Duodenal mucosa (tissue), 2 donors: Measurements from ENCODE around the gene PNP.
A peak's percentile ranks its signal among the peaks of the same experiment; 100 is the strongest.
"Not testable (repeated sequence)": the region's sequence is repeated elsewhere in the genome, so short reads cannot be mapped to it uniquely, and the experiment has no call there.

Source experiments
- H3K27ac ChIP-seq: one replicate; pipeline ENCODE4 v1.7.0; 2013; ENCODE audit warnings: low read depth, low read length
- H3K27me3 ChIP-seq, 2 donors: one replicate each; pipeline ENCODE4 v1.7.0; 2013; ENCODE audit warnings: low read length in 2 of 2, control low read depth in 1 of 2; ENCODE audit not compliant: insufficient read depth in 2 of 2, control insufficient read depth in 1 of 2
- H3K36me3 ChIP-seq, 2 donors: one replicate each; pipeline ENCODE4 v1.7.0; 2013; ENCODE audit warnings: low read length in 2 of 2, control low read depth in 1 of 2; ENCODE audit not compliant: insufficient read depth in 2 of 2, control insufficient read depth in 1 of 2
- H3K4me1 ChIP-seq, 2 donors: one replicate each; pipeline ENCODE4 v1.7.0; 2013; ENCODE audit warnings: low read length in 2 of 2, control low read depth in 1 of 2; ENCODE audit not compliant: insufficient read depth in 2 of 2, control insufficient read depth in 1 of 2
- H3K4me3 ChIP-seq, 2 donors: one replicate each; pipeline ENCODE4 v1.7.0; 2013; ENCODE audit warnings: low read length in 2 of 2, low read depth in 1 of 2
- H3K9ac ChIP-seq, 2 donors: one replicate each; pipeline ENCODE4 v1.7.0; 2013; ENCODE audit warnings: low read length in 2 of 2, low read depth in 1 of 2
- H3K9me3 ChIP-seq, 2 donors: one replicate each; pipeline ENCODE4 v1.7.0; 2013; ENCODE audit warnings: low read length in 2 of 2, control low read depth in 1 of 2; ENCODE audit not compliant: control insufficient read depth in 1 of 2

Gene PNP

DNA sequence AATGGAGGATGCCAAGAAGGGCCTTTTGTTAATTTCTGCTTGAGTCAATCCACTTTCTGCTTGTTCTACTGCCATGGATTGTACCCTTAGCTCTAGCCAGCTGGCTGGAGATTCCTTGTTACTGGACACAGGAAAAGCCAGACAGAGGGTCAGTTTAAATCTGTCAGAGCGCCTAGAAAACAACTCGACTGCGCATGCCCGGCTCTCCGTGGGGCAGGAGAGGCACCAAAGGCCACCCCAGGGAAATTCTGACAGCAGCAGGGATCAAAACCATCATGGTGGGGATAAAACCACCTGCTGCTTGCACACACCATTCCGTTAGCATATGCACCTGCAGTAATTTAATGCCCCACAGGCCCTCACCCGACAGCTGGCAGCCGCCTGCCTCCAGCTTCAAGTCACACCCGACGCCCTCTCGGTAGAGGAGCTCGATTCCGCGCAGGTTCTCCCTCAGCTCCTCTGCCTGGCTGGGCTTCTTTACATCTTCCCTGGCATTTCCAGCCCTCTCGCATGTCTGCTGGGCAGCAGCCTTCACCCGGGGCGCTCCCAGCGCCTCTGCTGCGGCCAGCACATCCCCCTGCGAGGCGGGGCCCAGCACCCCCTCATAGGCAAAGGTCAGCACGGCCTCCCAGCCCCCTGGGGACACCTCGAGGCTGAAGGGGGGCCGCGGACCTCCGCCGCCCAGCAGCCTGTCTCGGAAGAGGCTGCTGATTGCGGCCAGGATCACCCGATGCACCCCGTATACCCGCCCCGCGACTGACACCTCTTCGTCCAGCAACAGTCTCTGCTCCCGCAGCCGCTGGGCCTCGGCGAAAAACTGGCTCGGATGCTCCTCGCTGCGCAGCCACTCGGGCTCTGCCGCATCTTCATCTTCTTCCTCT, 34.3 kb upstream of the PNP start:
- Histone ChIP-seq H3K4me3 (peak overlapping the region in 1 of 2 donors; percentile 21), H3K9me3 (no peaks in the 10 kb centered on the region), H3K4me1 (peaks cover 7 to 12% of the 10 kb centered on the region in 2 donors), H3K27me3 (peaks cover 0 to 4% of the 10 kb centered on the region in 2 donors), H3K36me3 (no peaks in the 10 kb centered on the region), H3K9ac (no peak overlapping the region), H3K27ac (no peak overlapping the region)

DNA sequence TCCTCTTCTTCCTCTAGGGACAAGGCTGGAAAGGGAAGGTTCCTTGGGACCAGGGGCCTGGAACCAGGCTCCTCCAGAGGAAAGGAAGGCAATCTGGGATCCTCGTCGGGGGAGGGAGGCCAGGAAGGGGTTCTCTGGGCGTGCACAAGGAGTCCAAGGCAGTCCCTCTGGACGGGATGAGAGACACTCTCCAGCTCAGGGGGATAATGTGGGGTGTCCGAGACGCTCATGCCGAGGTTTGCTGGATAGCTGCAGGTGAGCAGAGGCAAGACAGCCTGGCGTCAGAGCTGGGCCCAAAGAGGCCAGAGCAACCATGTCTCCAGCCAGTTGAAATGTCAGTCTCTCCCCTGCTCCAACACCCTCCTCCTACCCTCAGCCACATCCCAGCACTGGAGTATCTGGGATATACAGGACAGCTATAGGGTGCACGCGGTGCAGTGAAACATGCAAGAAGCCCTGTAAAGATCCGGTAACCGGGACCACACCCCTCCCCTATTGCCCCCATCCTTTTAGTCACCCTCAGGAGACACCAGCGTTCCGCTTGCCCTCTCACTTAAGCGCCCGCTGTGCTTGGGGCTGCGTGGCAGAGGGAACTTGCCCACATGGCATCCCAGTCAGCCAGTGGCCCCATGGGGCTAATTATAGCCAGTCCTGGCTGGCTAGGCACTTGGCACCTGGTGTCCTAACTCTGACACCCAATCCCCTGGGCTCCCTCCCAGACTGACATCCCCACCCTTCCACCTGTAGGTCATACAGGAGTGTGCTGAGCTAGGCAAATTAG, 33.4 kb upstream of the PNP start, which contains the start of gene KLHL33:
KLHL33 (minus strand) TSS at position 585 of the 781 bp plus-strand sequence; CDS start at position 230, 355 bp downstream.
- Histone ChIP-seq H3K9me3 (no peaks in the 10 kb centered on the region), H3K4me3 (peak within 1 kb of the TSS in 1 of 2 donors; percentile 21), H3K36me3 (no peaks in the 10 kb centered on the region), H3K9ac (no peak within 1 kb of the TSS), H3K27me3 (peaks cover 0 to 4% of the 10 kb centered on the region in 2 donors), H3K27ac (no peak within 1 kb of the TSS), H3K4me1 (peaks cover 5 to 6% of the 10 kb centered on the region in 2 donors)

DNA sequence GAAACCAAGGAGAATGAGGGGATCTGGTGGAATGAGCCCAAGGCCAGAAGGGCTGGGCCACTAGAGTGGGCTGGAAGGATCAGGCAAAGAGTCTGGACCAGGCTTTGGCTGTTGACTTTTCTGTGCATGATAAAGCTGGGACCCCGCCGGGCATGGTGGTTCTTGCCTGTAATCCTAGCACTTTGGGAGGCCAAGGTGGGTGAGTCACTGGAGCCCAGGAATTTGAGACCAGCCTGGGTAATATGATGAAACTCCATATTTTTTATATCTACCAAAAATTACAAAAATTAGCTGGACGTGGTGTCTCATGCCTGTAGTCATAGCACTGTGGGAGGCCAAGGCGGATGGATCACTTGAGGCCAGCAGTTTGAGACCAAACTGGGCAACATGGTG, 32.8 kb upstream of the PNP start:
- no peaks in the 10 kb centered on the region for H3K9me3 ChIP-seq
- no peak overlapping the region for H3K9ac ChIP-seq
- no peak overlapping the region for H3K27ac ChIP-seq

DNA sequence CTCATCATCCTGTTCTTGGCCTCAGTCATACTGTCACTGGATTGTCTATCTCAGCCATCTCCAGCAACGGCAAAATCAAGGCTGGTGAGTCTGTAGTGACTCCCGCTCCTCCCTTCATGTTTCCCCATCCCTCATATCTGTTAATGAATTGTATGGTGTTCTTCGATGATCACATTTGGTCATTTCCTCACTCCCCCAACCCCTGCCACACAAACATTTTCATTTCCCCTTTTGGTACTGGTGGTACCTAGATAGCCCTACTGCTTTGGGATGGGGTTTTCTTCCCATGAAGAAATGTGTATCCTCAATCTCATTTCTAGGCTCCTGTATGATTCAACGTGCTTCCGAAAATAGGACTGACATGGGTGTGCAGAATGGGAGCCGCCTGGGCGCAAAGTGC, 30.5 kb upstream of the PNP start:
- H3K9me3 ChIP-seq = no peaks in the 10 kb centered on the region
- H3K27ac ChIP-seq = no peak overlapping the region
- no peak overlapping the region for H3K4me3 ChIP-seq
- peaks cover 0 to 4% of the 10 kb centered on the region in 2 donors for H3K27me3 ChIP-seq
- H3K4me1 ChIP-seq = peaks cover 6 to 13% of the 10 kb centered on the region in 2 donors
- no peaks in the 10 kb centered on the region for H3K36me3 ChIP-seq
- no peak overlapping the region for H3K9ac ChIP-seq

More for the DNA sequence above, 32.8 kb upstream of the PNP start:
- no peak overlapping the region for H3K4me3 ChIP-seq
- peaks cover 6 to 11% of the 10 kb centered on the region in 2 donors for H3K4me1 ChIP-seq
- H3K36me3 ChIP-seq = no peaks in the 10 kb centered on the region
- H3K27me3 ChIP-seq = peaks cover 0 to 4% of the 10 kb centered on the region in 2 donors

DNA sequence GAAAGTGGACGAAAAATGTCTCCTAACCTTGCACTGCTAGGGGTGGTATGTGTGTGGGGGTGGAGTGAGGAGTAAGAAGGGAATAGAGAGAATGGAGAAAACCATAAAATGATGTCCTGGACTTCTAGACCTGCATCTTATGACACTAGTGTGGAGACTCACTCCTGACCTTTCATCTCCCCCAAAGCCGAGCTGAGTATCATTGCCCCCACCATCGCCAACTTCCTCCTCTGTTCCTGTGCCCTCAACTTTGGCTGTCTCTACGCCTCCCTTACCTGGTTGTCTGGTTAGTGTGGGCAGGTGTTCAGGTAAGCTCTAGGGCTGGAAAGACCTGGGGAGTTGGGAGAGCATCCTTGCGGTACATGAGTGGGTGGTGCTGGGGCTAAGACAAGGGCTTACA, 28.7 kb upstream of the PNP start:
- Histone ChIP-seq H3K9ac (no peak overlapping the region), H3K36me3 (no peaks in the 10 kb centered on the region), H3K9me3 (no peaks in the 10 kb centered on the region), H3K4me1 (peaks cover 1 to 13% of the 10 kb centered on the region in 2 donors), H3K4me3 (no peak overlapping the region), H3K27ac (no peak overlapping the region), H3K27me3 (peaks cover 0 to 4% of the 10 kb centered on the region in 2 donors)

DNA sequence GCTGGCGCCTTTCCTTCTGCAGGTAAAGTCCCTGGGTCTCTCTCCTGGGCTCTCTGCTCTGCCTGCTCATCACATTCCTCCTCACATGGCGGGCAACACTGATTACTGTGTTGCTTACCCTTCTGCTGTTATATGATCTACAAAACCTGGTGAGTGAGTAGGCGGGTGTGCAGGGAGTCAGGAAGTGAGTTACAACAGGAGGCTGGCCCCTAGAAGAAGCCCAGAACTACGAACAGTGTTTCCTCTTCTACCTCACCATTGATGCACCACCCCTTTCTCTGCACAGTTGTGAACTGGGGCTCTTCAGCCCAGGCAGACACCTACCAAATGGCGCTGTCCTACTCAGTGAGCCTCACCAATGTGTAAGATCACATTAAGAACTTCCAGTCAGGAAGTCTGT, 28.3 kb upstream of the PNP start:
- no peaks in the 10 kb centered on the region for H3K9me3 ChIP-seq
- H3K4me1 ChIP-seq = peaks cover 0 to 13% of the 10 kb centered on the region in 2 donors

DNA sequence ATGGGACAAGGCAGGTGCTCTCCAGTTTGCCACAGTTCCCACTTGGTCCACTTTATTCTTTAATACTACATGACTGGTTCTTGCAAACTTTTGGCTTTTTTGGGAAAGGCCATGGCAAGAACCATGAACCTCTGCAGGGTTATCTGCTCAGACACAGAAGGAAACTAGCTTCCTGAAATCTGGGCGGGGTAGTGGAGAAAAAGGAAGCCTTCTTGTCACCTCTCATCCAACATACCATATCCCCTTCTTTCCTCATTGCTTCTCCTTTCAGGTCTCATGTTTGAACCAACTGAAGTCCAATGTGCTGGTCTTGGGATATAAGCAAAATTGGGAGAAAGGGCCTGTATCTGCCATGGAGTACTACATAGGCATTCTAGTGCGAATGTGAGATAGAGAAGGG, 27.7 kb upstream of the PNP start:
- H3K4me1 ChIP-seq = peaks cover 0 to 13% of the 10 kb centered on the region in 2 donors
- no peak overlapping the region for H3K9ac ChIP-seq
- no peaks in the 10 kb centered on the region for H3K9me3 ChIP-seq
- H3K27me3 ChIP-seq = no peaks in the 10 kb centered on the region
- no peak overlapping the region for H3K27ac ChIP-seq
- H3K36me3 ChIP-seq = peaks cover 0 to 9% of the 10 kb centered on the region in 2 donors
- H3K4me3 ChIP-seq = no peak overlapping the region

More for the DNA sequence above, 28.3 kb upstream of the PNP start:
- Histone ChIP-seq H3K4me3 (no peak overlapping the region), H3K27me3 (peaks cover 0 to 2% of the 10 kb centered on the region in 2 donors), H3K36me3 (peaks cover 0 to 4% of the 10 kb centered on the region in 2 donors), H3K27ac (no peak overlapping the region), H3K9ac (no peak overlapping the region)

DNA sequence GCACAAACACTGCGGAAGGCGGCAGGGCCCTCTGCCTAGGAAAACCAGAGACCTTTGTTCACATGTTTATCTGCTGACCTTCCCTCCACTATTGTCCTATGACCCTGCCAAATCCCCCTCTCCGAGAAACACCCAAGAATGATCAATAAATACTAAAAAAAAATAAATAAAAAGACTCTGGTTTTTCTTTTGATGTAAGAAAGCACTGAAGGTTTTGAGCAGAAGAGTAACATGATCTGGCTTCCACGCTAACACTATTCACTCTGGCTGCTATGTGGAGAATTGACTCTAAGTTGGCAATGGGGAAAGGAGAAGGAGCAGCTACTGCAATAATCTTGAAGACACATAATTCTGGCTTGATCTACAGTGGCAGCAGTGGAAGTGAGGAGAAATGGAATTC, 25.6 kb upstream of the PNP start:
- H3K27ac ChIP-seq, H3K4me3 ChIP-seq, H3K9me3 ChIP-seq, H3K27me3 ChIP-seq, H3K9ac ChIP-seq: not testable (repeated sequence)
- peaks cover 18 to 31% of the 10 kb centered on the region in 2 donors for H3K36me3 ChIP-seq
- H3K4me1 ChIP-seq = peaks cover 0 to 13% of the 10 kb centered on the region in 2 donors

DNA sequence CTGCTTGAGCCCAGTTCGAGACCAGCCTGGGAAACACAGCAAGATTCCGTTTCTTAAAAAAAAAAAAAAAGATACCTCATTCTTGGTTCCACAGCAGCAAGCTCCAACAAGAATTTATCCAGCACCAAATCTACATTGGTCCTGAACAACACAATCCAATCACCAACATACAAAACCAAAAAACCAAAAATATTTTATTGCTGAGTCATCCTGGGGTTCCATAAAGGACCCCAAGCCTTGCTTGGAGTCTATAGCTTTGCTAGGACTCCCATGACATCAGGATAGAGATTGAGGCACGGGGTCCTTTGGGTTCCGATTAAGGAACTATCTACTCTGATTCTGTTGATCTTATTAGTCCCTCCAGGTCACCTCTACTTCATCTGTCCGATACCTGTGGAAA, 22.3 kb upstream of the PNP start:
- Histone ChIP-seq H3K9ac (no peak overlapping the region), H3K27ac (no peak overlapping the region), H3K4me3 (no peak overlapping the region), H3K9me3 (no peaks in the 10 kb centered on the region), H3K4me1 (no peaks in the 10 kb centered on the region), H3K36me3 (peaks cover 30 to 61% of the 10 kb centered on the region in 2 donors), H3K27me3 (no peaks in the 10 kb centered on the region)

DNA sequence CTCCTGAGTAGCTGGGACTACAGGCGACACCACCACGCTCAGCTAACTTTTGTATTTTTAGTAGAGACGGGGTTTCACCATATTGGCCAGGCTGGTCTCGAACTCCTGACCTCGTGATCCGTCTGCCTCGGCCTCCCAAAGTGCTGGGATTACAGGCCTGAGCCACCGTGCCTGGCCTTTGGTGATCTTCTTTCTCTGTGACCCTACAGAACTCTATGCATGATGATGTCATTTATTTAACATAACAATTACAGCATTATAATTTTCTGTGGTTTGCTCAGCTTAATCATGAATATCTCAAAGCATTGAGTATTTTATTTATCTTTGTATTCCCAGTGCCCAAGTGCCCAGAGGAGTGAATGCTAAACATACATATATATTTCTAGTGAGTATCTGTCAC, 16.4 kb upstream of the PNP start:
- not testable (repeated sequence) for H3K4me3 ChIP-seq, H3K27ac ChIP-seq, H3K27me3 ChIP-seq, H3K9me3 ChIP-seq, H3K9ac ChIP-seq
- H3K4me1 ChIP-seq = peaks cover 21 to 23% of the 10 kb centered on the region in 2 donors
- H3K36me3 ChIP-seq = peaks cover 37 to 58% of the 10 kb centered on the region in 2 donors
